ENCODE results near the gene R3HCC1L.

R3HCC1L gene

DNA sequence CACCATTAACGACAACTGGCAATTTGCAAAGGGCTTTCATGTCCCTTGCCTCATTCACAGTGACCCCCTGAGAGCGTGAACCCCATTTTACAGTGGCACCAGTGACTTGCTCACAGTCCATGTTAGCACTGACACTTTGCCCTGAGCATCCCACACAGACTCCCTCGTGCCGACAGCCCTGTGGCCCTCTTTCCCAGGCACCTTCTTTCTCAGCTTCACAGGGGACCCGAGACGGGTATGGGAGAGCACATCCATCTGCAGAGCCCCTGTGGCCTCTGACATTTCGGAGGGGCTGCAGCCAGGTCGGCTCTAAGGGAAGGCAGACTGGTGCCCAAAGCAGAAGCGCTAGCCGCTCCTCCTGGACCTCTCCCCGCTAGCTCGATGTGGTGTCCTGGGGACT lies 122.7 kb downstream of the R3HCC1L start:
- in situ Hi-C loops (cut with MboI; ENCODE audit: low sequenced_read_pairs) = no loop called here

DNA sequence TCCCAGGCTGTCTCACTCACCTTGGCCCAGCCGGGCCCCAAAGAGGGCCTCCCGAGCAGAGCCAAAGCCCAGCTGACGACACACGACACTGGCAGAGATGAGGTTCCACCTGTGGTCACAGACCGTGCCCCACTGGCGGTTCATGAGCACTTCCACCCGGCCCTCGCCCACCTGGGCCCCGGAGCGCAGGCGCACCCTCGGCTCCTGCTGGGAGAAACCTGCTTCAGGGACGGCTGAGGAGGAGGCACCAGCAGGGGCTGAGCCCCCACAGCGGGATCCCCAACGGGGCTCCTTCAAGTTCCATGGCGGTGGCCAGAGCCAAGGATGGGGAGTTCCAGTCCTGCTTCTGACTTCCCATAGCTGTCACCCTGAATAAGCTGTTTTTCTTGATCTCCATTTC lies 123.5 kb downstream of the R3HCC1L start:
- in situ Hi-C loops (cut with MboI; ENCODE audit: low sequenced_read_pairs) = no loop called here

DNA sequence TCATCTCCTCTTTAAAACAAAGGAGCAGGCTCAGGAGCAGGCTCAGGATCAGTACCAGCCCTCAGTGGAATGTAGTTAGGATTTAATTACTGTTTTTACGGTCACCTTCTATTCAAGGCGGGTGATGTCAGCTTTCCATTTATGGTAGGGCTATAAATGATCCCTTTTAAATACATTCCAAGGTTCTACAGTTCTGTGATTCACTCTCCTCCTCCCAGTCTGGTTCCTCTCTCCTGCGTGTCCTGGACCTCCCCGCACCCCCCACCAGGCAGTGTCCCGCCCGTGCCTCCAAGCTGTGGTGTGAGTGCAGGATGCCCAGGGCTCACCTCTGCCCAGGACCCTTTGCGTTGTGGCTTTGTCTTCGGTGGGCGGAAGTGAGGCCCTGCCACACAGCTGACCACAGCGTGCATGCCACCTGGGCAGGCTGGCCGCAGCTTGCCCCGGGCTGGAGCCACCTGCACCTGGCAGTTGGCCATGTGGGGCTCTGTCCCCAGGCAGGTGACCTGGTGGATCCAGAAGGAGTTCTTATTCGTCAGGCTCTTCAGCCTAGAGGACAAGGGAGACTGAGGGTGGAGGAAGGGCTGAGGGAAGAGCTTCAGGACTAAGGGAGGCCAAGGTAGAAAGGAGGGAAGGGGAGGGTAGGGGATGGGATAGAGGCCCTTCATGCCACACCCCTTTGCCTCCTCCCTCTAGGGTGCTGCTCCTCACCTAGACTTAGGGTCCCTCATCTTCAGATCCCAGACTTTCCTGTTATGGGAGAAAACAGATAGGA lies 124.4 kb downstream of the R3HCC1L start:
- in situ Hi-C loops (cut with MboI; ENCODE audit: low sequenced_read_pairs) = no loop called here

DNA sequence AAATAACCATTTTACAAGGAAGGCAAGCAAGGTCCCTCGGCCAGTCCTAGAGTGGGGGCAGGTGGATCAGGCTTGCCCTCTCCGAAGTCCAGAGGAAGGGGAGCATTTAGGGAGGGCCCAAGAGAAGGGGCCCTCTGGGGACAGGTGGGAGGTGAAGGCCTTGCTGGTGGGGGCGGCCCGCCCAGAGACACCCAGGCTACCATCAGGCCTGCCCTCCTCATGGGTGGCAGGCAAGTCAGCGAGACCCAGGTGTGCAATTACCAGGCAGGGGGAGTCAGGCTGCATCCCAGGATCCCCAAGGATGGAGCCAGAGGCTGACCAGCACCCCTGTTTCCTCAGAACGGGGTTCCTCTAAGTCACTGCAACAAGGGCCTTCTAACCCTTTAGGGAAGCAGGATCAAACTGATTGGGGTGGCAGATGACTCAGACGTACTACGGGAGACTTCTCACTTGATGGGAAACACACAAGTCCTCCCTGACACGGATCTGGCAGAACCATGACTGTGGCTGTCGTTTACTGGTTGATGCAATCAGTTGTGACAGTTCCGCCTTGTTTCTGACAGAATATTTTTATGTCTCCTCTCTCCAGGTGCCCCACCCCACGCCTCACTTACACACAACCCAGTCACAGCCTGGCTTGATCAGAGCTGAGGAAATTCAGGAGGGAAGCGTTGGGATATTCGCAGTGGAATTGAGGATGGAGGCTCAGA lies 125.3 kb downstream of the R3HCC1L start:
- in situ Hi-C loops (cut with MboI; ENCODE audit: low sequenced_read_pairs) = no loop called here

DNA sequence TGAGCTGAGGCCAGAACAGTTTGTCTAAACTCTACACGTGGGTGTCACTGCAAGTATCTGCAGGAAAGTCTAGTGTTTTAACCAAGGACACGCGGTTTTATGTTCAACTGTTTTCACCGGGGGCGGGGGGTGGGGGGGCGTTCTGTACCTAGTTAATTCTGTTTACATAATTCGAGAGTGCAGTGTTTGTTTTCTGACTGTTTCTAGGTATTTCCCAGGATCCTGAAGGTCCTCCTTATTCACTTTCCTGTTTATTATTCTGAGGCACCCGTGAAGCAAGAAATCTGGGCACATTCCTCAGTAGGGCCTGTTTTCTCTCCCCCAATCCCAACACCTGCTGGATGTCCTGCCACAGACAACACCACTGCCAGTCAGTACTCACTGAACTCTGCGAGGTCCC lies 125.9 kb downstream of the R3HCC1L start:
- in situ Hi-C loops (cut with MboI; ENCODE audit: low sequenced_read_pairs) = no loop called here

DNA sequence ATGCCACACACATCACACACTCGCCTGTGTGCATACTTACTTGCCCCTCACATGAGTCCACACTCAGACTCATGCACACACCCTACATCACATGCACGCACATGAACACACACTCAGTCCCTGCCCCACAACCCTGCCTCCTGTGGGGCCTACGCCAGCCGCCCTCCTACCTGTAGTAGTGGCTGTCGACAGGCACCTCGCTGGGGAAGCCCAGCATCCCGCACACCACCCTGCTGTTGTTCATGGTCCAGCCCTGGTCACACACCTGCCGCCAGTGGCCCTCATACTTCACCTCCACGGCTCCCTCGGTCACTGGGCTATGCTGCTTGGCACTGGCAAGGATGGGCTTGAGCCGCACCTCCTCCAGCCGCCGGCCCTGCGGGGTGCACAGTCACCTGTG lies 126.3 kb downstream of the R3HCC1L start:
- in situ Hi-C loops (cut with MboI; ENCODE audit: low sequenced_read_pairs) = no loop called here

DNA sequence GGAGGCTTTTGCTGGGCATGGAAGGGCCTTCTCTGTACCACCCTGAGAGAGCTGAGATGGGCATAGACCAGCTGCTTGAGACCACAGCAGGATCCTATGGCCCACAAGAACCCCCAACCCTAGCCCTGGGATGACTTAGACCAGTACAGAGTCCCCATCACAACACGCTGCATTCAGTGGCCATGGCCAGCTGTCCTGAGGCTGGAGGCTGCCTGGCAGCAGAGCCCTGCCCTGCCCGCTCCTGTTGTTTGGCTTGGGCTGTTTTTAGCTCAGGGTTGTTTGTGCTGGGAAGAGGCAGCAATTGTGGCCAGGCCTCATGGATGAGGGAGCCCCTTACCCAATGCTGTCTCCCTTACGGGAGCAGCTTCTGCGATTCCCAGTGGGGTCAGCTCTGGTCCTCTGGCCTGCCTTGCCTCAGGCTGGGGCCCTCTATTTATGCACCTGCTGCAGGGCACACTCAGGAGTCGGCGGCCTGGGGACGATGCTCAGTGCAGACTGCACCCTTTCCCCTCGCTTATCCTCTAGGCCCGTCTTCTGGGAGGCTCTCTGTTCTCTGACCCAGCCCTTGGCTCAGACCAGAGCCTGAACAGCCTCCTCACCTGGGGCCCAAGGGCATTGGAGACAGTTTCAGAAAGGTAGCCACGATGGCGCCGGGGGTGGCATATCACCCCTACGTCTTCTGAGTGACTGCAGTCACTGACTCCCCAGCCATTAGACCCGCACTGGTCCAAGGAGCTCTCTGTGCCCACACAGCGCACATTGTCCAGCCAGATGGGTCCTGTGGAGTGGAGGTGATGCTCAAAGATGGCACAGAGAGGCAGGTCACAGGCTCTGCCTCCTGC lies 127.2 kb downstream of the R3HCC1L start:
- in situ Hi-C loops (cut with MboI; ENCODE audit: low sequenced_read_pairs) = no loop called here

DNA sequence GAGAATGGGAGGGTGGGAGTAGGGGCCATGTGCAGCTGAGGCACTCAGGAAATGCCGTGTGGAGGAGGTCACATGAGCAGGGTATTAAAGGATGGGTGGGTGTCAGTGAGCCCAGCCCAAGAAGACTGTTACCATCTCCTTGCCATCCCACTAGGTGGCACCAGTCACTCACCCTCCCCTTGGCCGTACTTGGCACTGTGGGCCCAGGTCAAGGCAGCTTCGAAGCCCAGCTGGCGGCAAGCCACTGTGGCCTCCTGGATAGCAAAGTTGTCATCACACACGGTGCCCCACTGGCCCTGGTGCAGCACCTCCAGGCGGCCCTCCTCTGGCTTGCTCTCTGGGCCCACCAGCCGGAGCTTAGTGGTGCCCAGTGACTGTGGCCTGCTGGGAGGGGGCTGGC lies 128.1 kb downstream of the R3HCC1L start:
- in situ Hi-C loops (cut with MboI; ENCODE audit: low sequenced_read_pairs) = no loop called here

DNA sequence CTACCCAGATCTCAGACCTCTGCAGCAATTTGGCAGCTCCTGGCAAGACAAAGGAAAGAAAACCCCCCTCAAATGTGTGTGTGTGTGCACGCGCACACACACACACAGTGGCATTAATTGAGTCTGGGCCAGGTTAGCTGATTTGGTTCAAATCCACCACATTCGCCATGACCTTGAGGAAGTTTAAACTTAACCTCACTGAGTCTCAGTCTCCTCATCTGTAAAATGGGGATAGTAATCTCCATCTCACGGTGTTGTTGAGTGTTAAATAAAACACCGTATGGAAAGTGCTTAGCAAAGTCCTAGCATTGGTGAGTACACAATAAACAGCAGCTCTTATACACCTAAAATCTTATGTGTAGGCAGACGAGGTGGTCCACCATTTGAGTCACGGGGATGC lies 128.6 kb downstream of the R3HCC1L start:
- in situ Hi-C loops (cut with MboI; ENCODE audit: low sequenced_read_pairs) = no loop called here

DNA sequence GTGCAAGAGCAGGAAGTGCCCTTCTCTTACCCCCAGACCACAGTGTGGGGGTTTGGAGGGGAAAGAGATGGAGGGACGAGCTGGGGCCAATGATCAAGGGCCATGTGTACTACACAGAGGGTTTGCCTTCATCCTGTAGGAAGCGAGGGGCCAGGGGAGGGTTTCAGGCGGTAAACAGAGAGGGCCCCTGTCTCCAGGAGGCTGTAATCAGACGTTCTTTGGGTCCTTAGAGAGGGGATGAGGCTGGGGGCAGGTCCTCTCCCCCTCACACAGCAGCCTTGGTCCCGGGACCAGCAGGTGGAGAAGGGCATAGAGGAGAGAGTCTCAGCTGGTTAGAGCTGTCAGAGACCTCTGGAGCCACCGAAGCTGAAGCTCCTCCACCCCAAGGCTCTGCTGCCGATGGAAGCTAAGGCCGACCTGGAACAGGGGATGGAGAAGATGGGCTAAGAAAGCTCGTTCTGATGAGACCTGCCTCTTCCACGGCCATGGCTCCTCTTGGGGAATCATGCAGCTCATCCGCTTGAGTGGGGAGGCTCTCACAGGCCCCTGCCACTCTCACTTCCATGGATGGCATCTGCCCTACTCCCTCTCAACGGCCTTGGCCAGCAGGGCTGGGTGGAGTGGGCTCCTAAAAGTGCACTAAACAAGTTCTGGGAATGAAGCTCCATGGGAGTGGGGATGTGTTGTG lies 130.1 kb downstream of the R3HCC1L start:
- in situ Hi-C loops (cut with MboI; ENCODE audit: low sequenced_read_pairs) = no loop called here

DNA sequence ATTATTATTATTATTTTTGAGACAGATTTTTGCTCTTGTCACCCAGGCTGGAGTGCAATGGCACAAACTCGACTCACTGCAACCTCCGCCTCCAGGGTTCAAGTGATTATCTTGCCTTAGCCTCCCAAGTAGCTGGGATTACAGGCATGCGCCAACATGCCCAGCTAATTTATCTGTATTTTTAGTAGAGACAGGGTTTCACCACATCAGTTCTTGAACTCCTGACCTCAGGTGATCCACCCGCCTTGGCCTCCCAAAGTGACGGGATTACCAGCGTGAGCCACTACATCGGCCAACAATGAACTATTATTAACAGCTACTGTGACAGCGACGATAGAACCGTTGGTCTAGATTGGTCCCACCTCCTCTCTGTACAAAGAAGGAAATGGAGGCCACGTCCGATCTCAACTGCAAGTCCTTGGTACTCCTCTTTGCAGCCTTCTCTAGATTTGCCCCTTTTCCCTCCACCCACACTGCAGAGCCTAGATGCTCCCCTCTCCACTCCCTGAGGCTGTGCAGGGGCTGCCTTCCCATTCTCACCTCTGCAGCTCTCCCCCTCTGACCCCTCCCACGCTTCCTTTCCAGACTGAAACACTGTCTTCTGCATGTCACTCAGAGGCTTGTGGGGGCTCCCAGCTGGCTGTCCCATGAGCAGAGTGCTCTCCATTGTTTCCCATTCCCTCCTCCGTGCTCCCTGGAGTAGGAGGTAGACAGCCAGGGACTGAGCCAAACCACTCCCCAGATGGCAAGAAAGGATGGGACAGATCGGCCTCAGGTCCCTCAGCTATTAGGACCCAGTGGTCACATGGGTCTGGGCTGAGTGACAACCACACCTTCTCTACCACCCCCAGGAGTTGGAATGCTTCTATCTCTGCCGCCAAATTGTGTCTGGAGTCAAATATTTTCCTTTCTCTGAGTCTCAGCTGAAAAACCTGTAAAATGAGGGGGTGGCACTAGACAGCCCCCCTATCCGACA lies 131.2 kb downstream of the R3HCC1L start:
- in situ Hi-C loops (cut with MboI; ENCODE audit: low sequenced_read_pairs) = no loop called here

DNA sequence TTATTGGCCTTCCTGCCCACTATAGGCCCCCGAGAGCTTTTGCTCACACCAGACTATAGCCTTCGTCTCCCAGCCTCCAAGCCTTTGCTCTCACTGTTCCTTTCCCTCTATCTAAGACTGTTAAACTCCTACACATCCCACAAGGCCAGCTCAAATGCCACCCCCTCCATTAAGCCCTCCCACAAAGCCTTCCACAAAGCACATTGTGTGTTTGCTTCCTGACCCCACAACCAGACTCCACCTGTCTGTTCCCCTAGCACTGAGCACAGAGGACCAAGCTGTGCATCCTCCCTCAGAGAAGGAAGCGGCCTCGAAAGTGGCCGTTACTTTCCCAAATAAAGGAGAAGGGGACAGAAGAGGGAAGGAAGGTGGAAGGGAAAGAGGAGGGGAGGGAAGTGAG lies 132.2 kb downstream of the R3HCC1L start:
- in situ Hi-C loops (cut with MboI; ENCODE audit: low sequenced_read_pairs) = no loop called here

DNA sequence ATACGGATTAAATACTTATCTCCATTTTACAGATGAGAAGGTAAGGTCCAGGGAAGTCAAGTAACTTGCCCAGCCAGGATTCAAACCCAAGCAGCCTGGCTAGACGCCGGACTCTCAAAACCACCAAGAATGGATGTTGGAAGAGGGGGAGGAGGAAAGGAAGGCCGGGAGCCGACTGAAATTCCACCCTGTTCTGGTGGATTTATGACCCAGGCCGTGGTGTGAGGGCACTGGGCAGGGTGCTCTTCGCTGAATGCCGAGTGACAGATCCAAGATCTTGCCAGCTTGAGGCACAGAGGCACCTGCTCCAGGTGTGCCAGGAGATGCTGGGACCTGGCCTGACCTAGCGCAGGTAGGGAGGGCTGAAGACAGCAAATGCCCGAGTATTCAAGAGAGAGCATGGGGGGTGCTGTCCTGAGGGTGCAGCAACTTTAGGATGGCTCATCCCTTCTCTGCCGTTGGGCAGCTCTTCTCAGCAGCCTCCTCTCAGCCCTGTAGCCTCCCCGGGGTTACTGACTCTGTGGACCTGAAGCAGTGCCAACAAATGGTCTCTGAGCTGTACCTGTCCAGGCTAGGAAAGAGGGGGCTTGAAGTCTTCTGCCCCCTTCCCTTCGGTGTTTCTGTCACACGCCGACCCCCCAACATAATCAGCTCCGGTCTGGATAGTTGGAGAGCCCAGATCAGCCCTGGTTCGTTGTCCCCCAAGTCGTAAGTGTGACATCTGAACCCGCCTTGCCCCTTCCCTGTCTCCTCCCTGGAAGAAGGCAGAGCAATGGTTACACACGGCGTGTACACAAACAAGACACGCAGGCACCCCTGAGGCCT lies 132.8 kb downstream of the R3HCC1L start:
- in situ Hi-C loops (cut with MboI; ENCODE audit: low sequenced_read_pairs) = no loop called here

DNA sequence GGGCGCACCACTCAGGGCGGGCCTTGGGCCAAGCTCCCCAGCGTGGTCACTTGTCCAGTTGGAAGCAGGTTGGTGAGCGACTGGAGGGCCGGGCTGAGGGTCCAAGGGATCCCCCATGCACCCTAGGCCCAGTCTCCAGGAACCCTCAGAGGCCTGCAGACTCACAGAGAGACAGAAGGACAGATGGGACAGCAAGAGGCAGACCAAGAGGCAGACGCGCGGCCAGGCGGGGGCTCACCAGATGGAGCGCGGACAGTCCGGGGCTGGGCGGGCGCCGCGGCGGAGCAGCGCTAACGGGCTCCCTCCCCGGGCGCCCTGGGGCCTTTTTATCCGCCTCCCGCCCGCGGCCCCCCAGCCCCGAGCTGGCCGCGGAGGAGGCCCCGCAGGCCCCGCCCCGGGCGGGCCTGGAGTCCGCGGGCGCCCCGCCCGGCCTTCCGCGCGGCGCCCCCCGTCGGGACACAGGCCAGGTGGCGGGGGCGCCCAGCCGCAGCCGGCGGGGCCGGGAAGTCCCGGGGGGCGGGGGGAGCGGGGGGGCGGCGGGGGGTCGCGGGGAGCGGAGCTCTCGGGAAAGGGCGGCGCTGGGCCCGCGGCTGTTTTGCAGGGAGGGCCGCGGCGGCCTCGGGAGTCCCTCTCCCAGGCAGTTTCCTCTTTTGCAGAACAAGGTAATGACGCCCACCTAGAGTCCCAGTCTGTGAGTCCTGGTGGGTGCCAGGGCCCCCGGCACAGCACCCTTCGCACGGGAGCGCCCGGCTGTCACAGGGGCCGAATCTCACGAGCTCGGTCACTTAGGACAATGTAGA lies 133.6 kb downstream of the R3HCC1L start, which contains the start of gene LOXL4:
Gene LOXL4, minus strand, starts transcription at position 301 of the 800 bp plus-strand sequence. CDS start 5,175 bp downstream, outside the sequence.
- in situ Hi-C loops (cut with MboI; ENCODE audit: low sequenced_read_pairs) = no loop called here

DNA sequence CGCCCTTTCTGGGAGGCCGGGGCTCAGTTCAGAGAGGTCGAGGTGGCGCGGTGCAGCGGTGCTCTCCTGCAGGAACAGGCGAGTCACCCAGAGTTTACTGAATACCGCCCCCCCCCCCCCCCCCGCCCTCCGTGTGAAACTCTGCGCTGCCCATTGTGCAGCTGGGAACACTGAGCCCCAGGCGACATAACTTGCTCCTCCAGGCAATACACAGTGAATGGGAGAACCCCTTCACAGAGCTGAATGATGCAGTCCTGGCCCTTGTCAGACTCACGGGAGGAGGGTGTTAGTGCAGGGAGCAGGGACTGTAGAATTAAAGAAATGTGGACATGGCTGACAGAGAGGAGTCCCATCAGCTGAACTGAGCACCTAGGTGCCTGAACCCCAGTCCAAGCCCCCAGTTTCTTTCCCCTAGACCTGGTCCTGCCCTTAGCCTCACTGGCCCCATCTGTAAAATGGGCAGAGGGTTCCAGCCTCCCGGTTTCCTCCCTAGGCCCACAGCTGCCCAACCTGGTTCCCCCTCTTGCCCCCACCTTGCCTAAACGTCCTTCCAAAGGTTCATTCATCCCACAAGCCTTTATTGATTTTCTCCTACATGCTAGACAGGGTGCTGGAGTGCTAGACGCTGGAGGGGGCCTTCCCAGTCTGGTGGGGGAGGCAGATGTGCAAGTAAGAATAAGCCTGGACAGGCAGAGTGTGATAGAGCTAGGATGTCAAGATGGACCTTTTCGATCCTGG lies 134.4 kb downstream of the R3HCC1L start:
- in situ Hi-C loops (cut with MboI; ENCODE audit: low sequenced_read_pairs) = no loop called here

DNA sequence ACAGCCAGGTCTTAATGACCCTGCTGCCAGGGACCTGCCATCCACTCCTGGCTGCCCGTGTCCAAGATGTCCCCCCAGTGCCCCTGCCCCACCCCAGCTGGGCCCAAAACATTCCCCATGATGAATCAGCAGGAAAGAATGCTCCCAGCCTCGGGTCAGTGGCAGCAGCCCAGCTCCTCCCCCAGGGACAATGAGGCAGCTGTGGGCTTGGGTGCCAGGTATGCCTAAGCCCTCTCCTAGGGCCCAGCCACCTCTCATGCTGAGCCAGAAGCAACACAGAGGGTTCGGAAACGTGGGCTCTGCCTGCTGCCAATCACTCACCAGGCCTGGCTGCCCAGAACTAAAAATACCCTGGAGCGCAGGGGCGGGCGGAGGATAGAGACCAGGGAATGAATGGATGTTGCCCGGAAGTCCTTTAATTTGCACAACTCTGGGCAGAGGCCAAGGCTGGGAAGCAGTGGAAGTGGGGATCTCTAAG lies 135.0 kb downstream of the R3HCC1L start:
- in situ Hi-C loops (cut with MboI; ENCODE audit: low sequenced_read_pairs) = no loop called here

DNA sequence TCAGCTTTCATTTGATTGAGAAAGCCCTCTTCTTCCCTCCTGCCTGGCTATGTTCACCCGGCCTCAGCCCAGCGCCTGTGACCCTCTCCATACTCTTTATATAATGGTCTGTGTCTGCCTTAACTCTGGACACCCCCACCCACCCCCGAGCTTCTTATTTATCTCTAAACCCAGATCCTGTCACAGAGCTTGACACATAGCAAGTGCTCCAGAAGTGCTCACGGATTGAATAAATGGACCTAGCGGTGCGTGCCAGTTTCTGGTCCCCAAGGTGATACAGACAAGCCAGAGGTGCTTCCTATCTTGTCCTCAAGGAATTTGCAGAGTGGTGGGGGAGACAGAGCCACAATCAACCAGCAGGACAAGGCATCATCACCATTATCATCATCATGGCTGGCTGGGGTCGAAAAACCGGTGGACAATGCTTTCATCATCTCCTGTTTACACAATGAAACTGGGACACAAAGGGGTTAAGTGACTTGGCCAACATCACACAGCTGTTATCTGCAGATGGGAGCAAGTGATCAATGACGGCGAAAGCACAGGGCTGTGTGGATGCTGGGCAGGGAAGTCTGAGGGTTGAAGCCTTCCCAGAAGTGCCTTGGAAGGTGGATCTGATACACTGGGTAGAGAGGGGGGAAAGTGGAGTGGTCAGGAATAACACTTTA lies 135.8 kb downstream of the R3HCC1L start:
- in situ Hi-C loops (cut with MboI; ENCODE audit: low sequenced_read_pairs) = no loop called here
